IPS-20b (cell line): ENCODE results near the gene COL20A1.

Source experiments
- H3K27ac ChIP-seq: one replicate; pipeline ENCODE4 v1.5.1; 2013; ENCODE audit warnings: low read length
- H3K27me3 ChIP-seq: 2 replicates; pipeline ENCODE4 v1.6.1; 2013; ENCODE audit warnings: mild to moderate bottlenecking, low read length, inconsistent platforms; ENCODE audit not compliant: insufficient read depth
- H3K36me3 ChIP-seq: 2 replicates; pipeline ENCODE4 v1.6.1; 2013; ENCODE audit warnings: low read depth, mild to moderate bottlenecking, inconsistent platforms, low read length, moderate library complexity; ENCODE audit not compliant: insufficient read depth
- H3K4me1 ChIP-seq: 2 replicates; pipeline ENCODE4 v1.6.1; 2013; ENCODE audit warnings: mild to moderate bottlenecking, control low read depth, inconsistent platforms, low read length, moderate library complexity; ENCODE audit not compliant: insufficient read depth
- H3K4me3 ChIP-seq: 2 replicates; pipeline ENCODE4 v1.5.1; 2013; ENCODE audit warnings: mild to moderate bottlenecking, low read length, inconsistent platforms
- H3K9ac ChIP-seq: 2 replicates; pipeline ENCODE4 v1.6.1; 2013; ENCODE audit warnings: low read depth, mild to moderate bottlenecking, inconsistent platforms, low read length, moderate library complexity
- H3K9me3 ChIP-seq: 2 replicates; pipeline ENCODE4 v1.6.1; 2013; ENCODE audit warnings: mild to moderate bottlenecking, low read depth, low read length, inconsistent platforms; ENCODE audit not compliant: insufficient read depth

The COL20A1 gene

GRCh38 chr20:63363013-63363957 is 70.3 kb downstream of the COL20A1 start:
- Histone ChIP-seq H3K4me3 (no peak overlapping the region), H3K4me1 (no peaks in the 10 kb centered on the region), H3K36me3 (no peaks in the 10 kb centered on the region), H3K9me3 (no peaks in the 10 kb centered on the region), H3K27ac (no peak overlapping the region), H3K27me3 (peaks cover 44% of the 10 kb centered on the region), H3K9ac (no peak overlapping the region)

- H3K27me3 ChIP-seq, result peaks cover 44% of the 10 kb centered on the region
- H3K4me1 ChIP-seq, result no peaks in the 10 kb centered on the region
Observed at GRCh38 chr20:63363981-63364561, 71.1 kb downstream of the COL20A1 start.

GRCh38 chr20:63364801-63365585 is 72.0 kb downstream of the COL20A1 start:
- Histone ChIP-seq H3K27ac (no peak overlapping the region), H3K36me3 (no peaks in the 10 kb centered on the region), H3K27me3 (peaks cover 37% of the 10 kb centered on the region), H3K4me1 (no peaks in the 10 kb centered on the region), H3K9ac (no peak overlapping the region), H3K4me3 (no peak overlapping the region), H3K9me3 (no peaks in the 10 kb centered on the region)

More at GRCh38 chr20:63363981-63364561, 71.1 kb downstream of the COL20A1 start:
- no peaks in the 10 kb centered on the region for H3K9me3 ChIP-seq
- no peak overlapping the region for H3K27ac ChIP-seq
- no peak overlapping the region for H3K4me3 ChIP-seq
- no peak overlapping the region for H3K9ac ChIP-seq
- H3K36me3 ChIP-seq, result no peaks in the 10 kb centered on the region

GRCh38 chr20:63365601-63366389 is 72.8 kb downstream of the COL20A1 start:
- H3K4me3 ChIP-seq, result no peak overlapping the region
- peaks cover 29% of the 10 kb centered on the region for H3K27me3 ChIP-seq
- no peak overlapping the region for H3K27ac ChIP-seq
- H3K4me1 ChIP-seq, result no peaks in the 10 kb centered on the region
- no peak overlapping the region for H3K9ac ChIP-seq
- no peaks in the 10 kb centered on the region for H3K36me3 ChIP-seq
- no peaks in the 10 kb centered on the region for H3K9me3 ChIP-seq

- no peak overlapping the region for H3K4me3 ChIP-seq
- H3K36me3 ChIP-seq, result no peaks in the 10 kb centered on the region
- no peaks in the 10 kb centered on the region for H3K4me1 ChIP-seq
- H3K27ac ChIP-seq, result no peak overlapping the region
- H3K9ac ChIP-seq, result no peak overlapping the region
- H3K9me3 ChIP-seq, result no peaks in the 10 kb centered on the region
- H3K27me3 ChIP-seq, result peaks cover 22% of the 10 kb centered on the region
Observed at GRCh38 chr20:63366390-63367365, 73.7 kb downstream of the COL20A1 start.

GRCh38 chr20:63367446-63368055 is 74.6 kb downstream of the COL20A1 start:
- no peak overlapping the region for H3K9ac ChIP-seq

GRCh38 chr20:63368151-63368550 is 75.2 kb downstream of the COL20A1 start:
- H3K36me3 ChIP-seq, result no peaks in the 10 kb centered on the region
- no peak overlapping the region for H3K4me3 ChIP-seq
- no peak overlapping the region for H3K9ac ChIP-seq
- H3K4me1 ChIP-seq, result no peaks in the 10 kb centered on the region
- H3K27ac ChIP-seq, result no peak overlapping the region
- no peaks in the 10 kb centered on the region for H3K9me3 ChIP-seq
- H3K27me3 ChIP-seq, result peaks cover 7% of the 10 kb centered on the region

More at GRCh38 chr20:63367446-63368055, 74.6 kb downstream of the COL20A1 start:
- Histone ChIP-seq H3K4me1 (no peaks in the 10 kb centered on the region), H3K9me3 (no peaks in the 10 kb centered on the region), H3K27me3 (peaks cover 13% of the 10 kb centered on the region), H3K27ac (no peak overlapping the region), H3K4me3 (no peak overlapping the region), H3K36me3 (no peaks in the 10 kb centered on the region)

GRCh38 chr20:63369024-63369530 is 76.1 kb downstream of the COL20A1 start:
- Histone ChIP-seq H3K4me1 (no peaks in the 10 kb centered on the region), H3K27me3 (no peaks in the 10 kb centered on the region), H3K9me3 (no peaks in the 10 kb centered on the region), H3K36me3 (no peaks in the 10 kb centered on the region), H3K9ac (no peak overlapping the region), H3K27ac (no peak overlapping the region), H3K4me3 (no peak overlapping the region)

- H3K4me3 ChIP-seq, result no peak overlapping the region
- H3K9me3 ChIP-seq, result no peaks in the 10 kb centered on the region
- H3K27ac ChIP-seq, result no peak overlapping the region
- H3K4me1 ChIP-seq, result no peaks in the 10 kb centered on the region
- no peaks in the 10 kb centered on the region for H3K27me3 ChIP-seq
- H3K36me3 ChIP-seq, result no peaks in the 10 kb centered on the region
- no peak overlapping the region for H3K9ac ChIP-seq
Observed at GRCh38 chr20:63369724-63370617, 77.0 kb downstream of the COL20A1 start.
